ENCODE measurements around the gene HAAO.

GRCh38 chr2:42804338-42804737 lies 12.0 kb upstream of the HAAO start:
- TF ChIP-seq CTCF (IDR thresholded peaks at IDR 0.05) = no peak
- TF ChIP-seq POLR2A (IDR thresholded peaks at IDR 0.05) = no peak
